GM13976 (cell line): ENCODE data around the gene GPR176.

Source experiments
- DNase-seq: peaks from one replicate; pipeline ENCODE4 v3.0.0; 2012; ENCODE audit warnings: low spot score
- CTCF ChIP-seq: IDR thresholded peaks from 2 replicates; pipeline ENCODE4 v1.5.1; 2012; ENCODE audit warnings: borderline replicate concordance, mild to moderate bottlenecking; ENCODE audit not compliant: insufficient read depth; ENCODE audit errors: extremely low read depth, missing control alignments, control extremely low read depth
- in situ Hi-C: fragments of 300-500 bp; cut with MboI; formaldehyde crosslinking; loops from one replicate; pipeline ENCODE4 v1.12.0; 2022; ENCODE audit warnings: low sequenced_read_pairs, mixed read lengths, inconsistent platforms; ENCODE audit not compliant: unreplicated experiment

Gene GPR176

GRCh38 chr15:39885099-39885777, 34.8 kb downstream of the GPR176 start:
- DNase-seq = no peak
- TF ChIP-seq CTCF = no peak
- in situ Hi-C loops = no loop called here

- DNase-seq = no peak
- in situ Hi-C loops = no loop called here
- TF ChIP-seq CTCF = no peak
Observed at GRCh38 chr15:39884351-39884750, 35.7 kb downstream of the GPR176 start.

DNA sequence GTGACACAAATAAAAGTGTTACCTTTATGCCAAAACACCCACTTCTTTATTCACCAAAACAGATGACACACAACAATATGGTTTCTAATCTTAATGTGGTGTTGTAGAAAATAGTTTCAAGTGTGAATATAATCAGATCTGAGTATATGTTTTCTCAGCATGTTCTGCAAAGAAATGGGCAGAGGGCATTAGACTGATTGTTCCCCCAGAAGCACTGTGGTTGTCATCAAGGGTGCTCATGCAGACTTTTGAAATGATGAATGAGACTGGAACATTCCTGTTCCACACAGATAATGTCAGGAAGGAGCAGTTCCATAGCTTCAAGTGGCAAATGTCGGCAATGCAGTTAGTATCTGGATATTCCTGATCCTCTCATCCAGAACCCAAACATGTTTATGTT, 37.5 kb downstream of the GPR176 start:
- TF ChIP-seq CTCF = no peak
- no peak for DNase-seq
- in situ Hi-C loops = no loop called here

DNA sequence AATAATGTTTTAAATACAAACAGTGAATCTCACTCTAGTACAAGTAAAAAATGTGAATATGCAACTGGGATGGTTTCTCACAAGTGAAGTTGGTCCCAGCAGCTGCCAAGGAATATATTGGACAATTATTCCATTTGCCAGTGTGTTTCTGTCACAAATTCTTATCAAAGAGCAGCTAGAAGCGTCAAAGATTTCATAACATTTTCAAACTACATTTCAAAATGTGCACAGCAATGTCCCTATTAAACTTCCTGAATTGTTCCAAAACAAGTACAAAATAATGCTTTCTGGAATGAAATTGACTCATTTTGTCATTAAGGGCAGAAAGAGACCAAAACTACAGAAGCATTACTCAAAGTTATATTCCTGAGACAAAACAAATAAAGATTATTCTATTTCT, 38.3 kb downstream of the GPR176 start:
- no peak for DNase-seq
- no peak for TF ChIP-seq CTCF
- in situ Hi-C loops = no loop called here

GRCh38 chr15:39880718-39881387, 39.2 kb downstream of the GPR176 start:
- no peak for TF ChIP-seq CTCF
- DNase-seq = no peak
- in situ Hi-C loops = no loop called here

DNA sequence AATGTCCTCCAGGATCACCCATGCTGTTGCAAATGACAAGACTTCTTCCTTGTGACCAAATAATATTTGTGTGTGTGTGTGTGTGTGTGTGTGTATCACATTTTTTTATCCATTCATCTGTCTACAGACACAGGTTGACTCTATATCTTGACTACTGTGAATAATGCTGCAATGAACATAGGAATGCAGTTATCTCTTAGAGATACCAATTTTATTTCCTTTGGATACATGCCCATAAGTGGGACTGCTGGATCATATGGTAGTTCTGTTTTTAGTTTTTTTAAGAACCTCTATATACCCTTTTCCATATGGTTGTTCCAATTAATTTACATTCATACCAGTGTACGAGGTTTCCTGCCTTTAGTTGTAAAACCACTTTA, 41.7 kb downstream of the GPR176 start:
- in situ Hi-C loops = loop anchor here (5.0 kb wide), 1 partner anchor 76 kb away; no protein-coding TSS in a partner anchor
- no peak for DNase-seq
- TF ChIP-seq CTCF = no peak
